Hepatocyte (in vitro differentiated cells): ENCODE measurements around the gene MBP. TPM values are rescaled to one million over a fixed set of nuclear protein-coding genes. Genes with fewer than 3 reads are reported as not detected.
"Not testable (repeated sequence)": the region's sequence is repeated elsewhere in the genome, so short reads cannot be mapped to it uniquely, and the experiment has no call there.

ENCODE experiments used
- DNase-seq: peaks from one replicate; pipeline ENCODE4 v3.0.0-alpha.2; 2016; ENCODE audit warnings: low spot score
- H2AFZ ChIP-seq: fragments of 200-600 bp; sonication (generic); 2 replicates; pipeline ENCODE4 v1.6.0; 2016; ENCODE audit warnings: antibody characterized with exemption, mild to moderate bottlenecking
- H3K27ac ChIP-seq: fragments of 200-600 bp; sonication (generic); 2 replicates; pipeline ENCODE4 v1.5.1; 2016; ENCODE audit warnings: mild to moderate bottlenecking
- H3K27me3 ChIP-seq: fragments of 200-600 bp; sonication (generic); 2 replicates; pipeline ENCODE4 v1.6.1; 2016
- H3K36me3 ChIP-seq: fragments of 200-600 bp; sonication (generic); replicated peaks from 2 replicates; pipeline ENCODE4 v1.5.1; 2016; ENCODE audit warnings: low read depth; ENCODE audit not compliant: insufficient read depth
- H3K4me1 ChIP-seq: fragments of 200-600 bp; sonication (generic); 2 replicates; pipeline ENCODE4 v1.5.1; 2016; ENCODE audit warnings: mild to moderate bottlenecking, moderate library complexity; ENCODE audit not compliant: insufficient read depth
- H3K4me2 ChIP-seq: fragments of 200-600 bp; sonication (generic); 2 replicates; pipeline ENCODE4 v1.6.0; 2016
- H3K4me3 ChIP-seq: fragments of 200-600 bp; sonication (generic); 2 replicates; pipeline ENCODE4 v1.5.1; 2016; ENCODE audit warnings: mild to moderate bottlenecking
- H3K79me2 ChIP-seq: fragments of 200-600 bp; sonication (generic); 2 replicates; pipeline ENCODE4 v1.6.0; 2017; ENCODE audit warnings: mild to moderate bottlenecking
- H3K9me2 ChIP-seq: fragments of 200-600 bp; sonication (generic); replicated peaks from 2 replicates; pipeline ENCODE4 v1.6.0; 2017; ENCODE audit warnings: mild to moderate bottlenecking; ENCODE audit not compliant: insufficient read depth
- H3K9me3 ChIP-seq: fragments of 200-600 bp; sonication (generic); 2 replicates; pipeline ENCODE4 v1.5.1; 2016; ENCODE audit warnings: low read depth, mild to moderate bottlenecking
- H4K20me1 ChIP-seq: fragments of 200-600 bp; sonication (generic); 2 replicates; pipeline ENCODE4 v1.6.0; 2016; ENCODE audit warnings: mild to moderate bottlenecking; ENCODE audit not compliant: insufficient read depth, poor library complexity, severe bottlenecking
- EZH2 ChIP-seq: fragments of 200-600 bp; sonication (generic); IDR thresholded peaks from 2 replicates; pipeline ENCODE4 v1.6.1; 2016; ENCODE audit warnings: antibody characterized with exemption, mild to moderate bottlenecking, borderline replicate concordance
- EZH2phosphoT487 ChIP-seq: fragments of 200-600 bp; sonication (generic); IDR thresholded peaks from one replicate; pipeline ENCODE4 v1.6.1; 2018; ENCODE audit warnings: antibody characterized with exemption, mild to moderate bottlenecking, low read depth, moderate library complexity; ENCODE audit not compliant: unreplicated experiment, severe bottlenecking
- WGBS: methylation state at CpG from one replicate; pipeline ENCODE4 v1.1.6; 2016; ENCODE audit warnings: low lambda C conversion rate; ENCODE audit errors: missing lambda C conversion rate; 5-methylcytosine and 5-hydroxymethylcytosine counted together
- polyA plus RNA-seq: library from polyadenylated mRNA; unstranded; fragments of >200 nt; fragmentation: Nextera tagmentation; extraction: Ambion mirVana; gene quantifications from 2 replicates; pipeline ENCODE4 v1.2.1, GENCODE V29; 2016
- total RNA-seq: library from RNA; depleted of rRNA; stranded (reverse); fragments of >200 nt; gene quantifications from 2 replicates; pipeline ENCODE4 v1.2.3, GENCODE V29; 2014
- TF ChIP-seq, protein P1 (sequence below): fragments of 200-600 bp; sonication (generic); IDR thresholded peaks from 2 replicates; pipeline ENCODE4 v1.5.1; 2016; ENCODE audit warnings: antibody characterized with exemption, mild to moderate bottlenecking; ENCODE audit not compliant: poor library complexity

Gene MBP
- total and polyA plus RNA-seq, 2 experiments from 2014 or later = 21.6 to 22.1 TPM

GRCh38 chr18:76992226-76993084 is 140.1 kb downstream of the MBP start:
- no peaks in the 10 kb centered on the region for H3K27me3 ChIP-seq
- TF ChIP-seq, protein P1, sequence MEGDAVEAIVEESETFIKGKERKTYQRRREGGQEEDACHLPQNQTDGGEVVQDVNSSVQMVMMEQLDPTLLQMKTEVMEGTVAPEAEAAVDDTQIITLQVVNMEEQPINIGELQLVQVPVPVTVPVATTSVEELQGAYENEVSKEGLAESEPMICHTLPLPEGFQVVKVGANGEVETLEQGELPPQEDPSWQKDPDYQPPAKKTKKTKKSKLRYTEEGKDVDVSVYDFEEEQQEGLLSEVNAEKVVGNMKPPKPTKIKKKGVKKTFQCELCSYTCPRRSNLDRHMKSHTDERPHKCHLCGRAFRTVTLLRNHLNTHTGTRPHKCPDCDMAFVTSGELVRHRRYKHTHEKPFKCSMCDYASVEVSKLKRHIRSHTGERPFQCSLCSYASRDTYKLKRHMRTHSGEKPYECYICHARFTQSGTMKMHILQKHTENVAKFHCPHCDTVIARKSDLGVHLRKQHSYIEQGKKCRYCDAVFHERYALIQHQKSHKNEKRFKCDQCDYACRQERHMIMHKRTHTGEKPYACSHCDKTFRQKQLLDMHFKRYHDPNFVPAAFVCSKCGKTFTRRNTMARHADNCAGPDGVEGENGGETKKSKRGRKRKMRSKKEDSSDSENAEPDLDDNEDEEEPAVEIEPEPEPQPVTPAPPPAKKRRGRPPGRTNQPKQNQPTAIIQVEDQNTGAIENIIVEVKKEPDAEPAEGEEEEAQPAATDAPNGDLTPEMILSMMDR = no peak
- TF ChIP-seq EZH2phosphoT487 (no peak), EZH2 (no peak)
- H3K79me2 ChIP-seq = no peaks in the 10 kb centered on the region
- H3K4me2 ChIP-seq = no peak overlapping the region
- H3K27ac ChIP-seq = no peak overlapping the region
- H3K4me1 ChIP-seq = peaks cover 5% of the 10 kb centered on the region
- 72% methylated on average over 17 of the region's 17 CpGs for WGBS
- no peaks in the 10 kb centered on the region for H3K9me2 ChIP-seq
- no peak overlapping the region for H3K4me3 ChIP-seq
- no peak overlapping the region for H2AFZ ChIP-seq
- H3K9me3 ChIP-seq = no peaks in the 10 kb centered on the region
- H4K20me1 ChIP-seq = no peaks in the 10 kb centered on the region
- no peak for DNase-seq
- H3K36me3 ChIP-seq = no peaks in the 10 kb centered on the region

GRCh38 chr18:76991021-76991688 is 141.4 kb downstream of the MBP start:
- H3K9me2 ChIP-seq = no peaks in the 10 kb centered on the region
- H3K79me2 ChIP-seq = no peaks in the 10 kb centered on the region
- no peak overlapping the region for H3K4me3 ChIP-seq
- H3K27me3 ChIP-seq = no peaks in the 10 kb centered on the region
- H3K4me2 ChIP-seq = no peak overlapping the region
- TF ChIP-seq EZH2phosphoT487 (no peak), EZH2 (no peak)
- TF ChIP-seq, protein P1 = no peak
- H4K20me1 ChIP-seq = no peaks in the 10 kb centered on the region
- peaks cover 5% of the 10 kb centered on the region for H3K4me1 ChIP-seq
- H3K27ac ChIP-seq = no peak overlapping the region
- DNase-seq = no peak
- H3K36me3 ChIP-seq = no peaks in the 10 kb centered on the region
- no peaks in the 10 kb centered on the region for H3K9me3 ChIP-seq
- WGBS = 90% methylated on average over 20 of the region's 20 CpGs
- no peak overlapping the region for H2AFZ ChIP-seq

- not testable (repeated sequence) for H3K9me2 ChIP-seq, H3K4me1 ChIP-seq, DNase-seq, H3K27ac ChIP-seq, H4K20me1 ChIP-seq, H3K9me3 ChIP-seq, H3K4me2 ChIP-seq, H2AFZ ChIP-seq, H3K36me3 ChIP-seq, H3K79me2 ChIP-seq, H3K27me3 ChIP-seq, H3K4me3 ChIP-seq
- 81% methylated on average over 8 of the region's 8 CpGs for WGBS
Observed at GRCh38 chr18:76990343-76991020, 142.1 kb downstream of the MBP start.
